ENCODE measurements around the gene DDO. TPM values are rescaled to one million over a fixed set of nuclear protein-coding genes. Genes with fewer than 3 reads are reported as not detected.

Gene DDO
- total and polyA plus RNA-seq, 9 of the 15 experiments (the other 6 are each of a cell fraction or from before 2014, with no cell fraction given): not detected

GRCh38 chr6:110432285-110432900, 17.0 kb upstream of the DDO start:
- POLR2A ChIA-PET: interaction anchor here (0.6 kb wide), 1 partner anchor 218 kb away, joined by 3 read pairs; no protein-coding TSS in a partner anchor
- Histone ChIP-seq H3K79me2 (ENCODE audit: control insufficient read depth, insufficient read depth, low read length) (no peaks in the 10 kb centered on the region), H4K20me1 (replicated peaks; ENCODE audit: control insufficient read depth, insufficient read depth, low read length) (no peaks in the 10 kb centered on the region), H3K27me3 (ENCODE audit: control insufficient read depth in 2 of 2, insufficient read depth in 2 of 2, low read length in 2 of 2) (peaks cover 13 to 45% of the 10 kb centered on the region in 2 experiments; a peak in 4 of 5 replicates), H3K9me1 (ENCODE audit: control insufficient read depth, insufficient read depth, low read length) (no peaks in the 10 kb centered on the region), H3K27ac (ENCODE audit: extremely low read depth, low read depth, low read length) (no peak overlapping the region), H3K4me2 (ENCODE audit: insufficient read depth, low read length) (no peak overlapping the region), H3K36me3 (ENCODE audit: control insufficient read depth, insufficient read depth, low read length) (no peaks in the 10 kb centered on the region), H3K9me3 (replicated peaks; ENCODE audit: control insufficient read depth, insufficient read depth, low read depth, low read length) (no peaks in the 10 kb centered on the region), H3K4me1 (replicated peaks in 1 of 2; ENCODE audit: control insufficient read depth in 2 of 2, insufficient read depth in 2 of 2, low read length in 2 of 2) (no peaks in the 10 kb centered on the region), H3K9ac (ENCODE audit: insufficient read depth in 1 of 2, low read depth in 2 of 2, low read length in 2 of 2) (no peak overlapping the region), H3K4me3 (no peak overlapping the region), H2AFZ (ENCODE audit: low read depth, low read length) (no peak overlapping the region)
- intact Hi-C loops (cut with micrococcal nuclease) (no loop called here), in situ Hi-C loops (cut with MboI) (no loop called here)
- TF ChIP-seq CEBPG (CRISPR knock-in tag; IDR thresholded peaks at IDR 0.05): no peak
- peak; percentile 35 to 59; a peak in 3 of 4 replicates for TF ChIP-seq CEBPG (tag; conservative IDR thresholded peaks at IDR 0.05 in 1 of 2, IDR thresholded peaks at IDR 0.05 in 1 of 2)
- no peak for TF ChIP-seq PPARD (CRISPR knock-in tag; IDR thresholded peaks at IDR 0.05)
- CTCF ChIA-PET (ENCODE audit: low intra/inter-chr PET ratio): no interaction called here
- 3% methylated on average over 3 of the region's 3 CpGs for WGBS (ENCODE audit: insufficient coverage, low coverage, missing lambda C conversion rate)
- no peak for FAIRE-seq
- no TSS peak for BruUV-seq (replicated peaks)
- no peak for DNase-seq (ENCODE audit: extremely low read depth in 1 of 4, low spot score in 3 of 4)
- ATAC-seq: no peak

DNA sequence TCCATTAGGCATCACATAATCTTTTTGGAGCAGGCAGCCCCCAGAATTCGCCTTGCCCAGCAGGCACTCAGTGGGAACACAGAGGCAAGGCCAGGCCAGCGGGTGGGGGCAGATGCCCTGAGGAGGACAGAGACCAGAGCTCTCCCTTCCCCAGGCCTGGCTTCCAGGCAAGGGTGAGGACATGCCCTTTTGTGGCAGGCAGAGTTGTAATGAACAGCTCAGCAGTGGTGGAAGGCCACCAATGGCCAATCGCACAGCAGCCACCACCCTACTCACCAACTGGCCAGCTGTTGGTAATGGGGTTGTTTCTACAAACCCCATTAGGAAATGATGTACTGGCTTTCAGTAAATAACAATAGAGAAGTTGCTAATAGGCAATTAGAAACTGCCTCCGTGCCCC, 15.4 kb upstream of the DDO start:
- Histone ChIP-seq H3K79me2 (ENCODE audit: control insufficient read depth, insufficient read depth, low read length) (no peaks in the 10 kb centered on the region), H3K27me3 (ENCODE audit: control insufficient read depth in 2 of 2, insufficient read depth in 2 of 2, low read length in 2 of 2) (peaks cover 13 to 52% of the 10 kb centered on the region in 2 experiments; a peak in 4 of 5 replicates), H3K4me2 (ENCODE audit: insufficient read depth, low read length) (no peak overlapping the region), H3K4me3 (no peak overlapping the region), H3K4me1 (replicated peaks in 1 of 2; ENCODE audit: control insufficient read depth in 2 of 2, insufficient read depth in 2 of 2, low read length in 2 of 2) (no peaks in the 10 kb centered on the region), H3K9me1 (ENCODE audit: control insufficient read depth, insufficient read depth, low read length) (no peaks in the 10 kb centered on the region), H4K20me1 (replicated peaks; ENCODE audit: control insufficient read depth, insufficient read depth, low read length) (no peaks in the 10 kb centered on the region), H3K36me3 (ENCODE audit: control insufficient read depth, insufficient read depth, low read length) (no peaks in the 10 kb centered on the region), H3K9me3 (replicated peaks; ENCODE audit: control insufficient read depth, insufficient read depth, low read depth, low read length) (no peaks in the 10 kb centered on the region), H3K27ac (ENCODE audit: extremely low read depth, low read depth, low read length) (no peak overlapping the region), H2AFZ (ENCODE audit: low read depth, low read length) (no peak overlapping the region), H3K9ac (ENCODE audit: insufficient read depth in 1 of 2, low read depth in 2 of 2, low read length in 2 of 2) (no peak overlapping the region)
- no TSS peak for BruUV-seq (replicated peaks)
- POLR2A ChIA-PET: no interaction called here
- DNase-seq (ENCODE audit: extremely low read depth in 1 of 4, low spot score in 3 of 4) (no peak), ATAC-seq (no peak), FAIRE-seq (no peak)
- intact Hi-C loops (cut with micrococcal nuclease): no loop called here
- WGBS (ENCODE audit: insufficient coverage, low coverage, missing lambda C conversion rate): 2% methylated on average over 4 of the region's 4 CpGs
- no peak for TF ChIP-seq ZNF717 (CRISPR knock-in tag; IDR thresholded peaks at IDR 0.05)
- TF ChIP-seq PPARD (CRISPR knock-in tag; IDR thresholded peaks at IDR 0.05): no peak
- no peak for TF ChIP-seq ZNF274 (IDR thresholded peaks at IDR 0.05; ENCODE audit: borderline replicate concordance, low read depth, low read length)
- no peak for TF ChIP-seq HDAC3 (IDR thresholded peaks at IDR 0.05; ENCODE audit: borderline replicate concordance, partially characterized antibody)
- TF ChIP-seq ZNF445 (CRISPR knock-in tag; IDR thresholded peaks at IDR 0.05; ENCODE audit: low read depth): no peak
- no peak for TF ChIP-seq MXI1 (IDR thresholded peaks at IDR 0.05; ENCODE audit: low read depth, low read length)
- no peak for TF ChIP-seq EP300 (IDR thresholded peaks at IDR 0.05; ENCODE audit: low read length)
- TF ChIP-seq MYC (IDR thresholded peaks at IDR 0.05; ENCODE audit: low read depth, low read length): no peak
- no peak for TF ChIP-seq MYC (CRISPR knock-in tag; IDR thresholded peaks at IDR 0.05; ENCODE audit: borderline replicate concordance, low read depth)
- TF ChIP-seq, protein P1, sequence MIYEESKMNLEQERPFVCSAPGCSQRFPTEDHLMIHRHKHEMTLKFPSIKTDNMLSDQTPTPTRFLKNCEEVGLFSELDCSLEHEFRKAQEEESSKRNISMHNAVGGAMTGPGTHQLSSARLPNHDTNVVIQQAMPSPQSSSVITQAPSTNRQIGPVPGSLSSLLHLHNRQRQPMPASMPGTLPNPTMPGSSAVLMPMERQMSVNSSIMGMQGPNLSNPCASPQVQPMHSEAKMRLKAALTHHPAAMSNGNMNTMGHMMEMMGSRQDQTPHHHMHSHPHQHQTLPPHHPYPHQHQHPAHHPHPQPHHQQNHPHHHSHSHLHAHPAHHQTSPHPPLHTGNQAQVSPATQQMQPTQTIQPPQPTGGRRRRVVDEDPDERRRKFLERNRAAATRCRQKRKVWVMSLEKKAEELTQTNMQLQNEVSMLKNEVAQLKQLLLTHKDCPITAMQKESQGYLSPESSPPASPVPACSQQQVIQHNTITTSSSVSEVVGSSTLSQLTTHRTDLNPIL (CRISPR knock-in tag; IDR thresholded peaks at IDR 0.05): no peak
- TF ChIP-seq SP2 (IDR thresholded peaks at IDR 0.05; ENCODE audit: extremely low read depth, low read depth, low read length, poor library complexity, severe bottlenecking): no peak
- no peak for TF ChIP-seq ZBTB1 (CRISPR knock-in tag; IDR thresholded peaks at IDR 0.05; ENCODE audit: borderline replicate concordance, low read depth)
- TF ChIP-seq ZNF175 (CRISPR knock-in tag; IDR thresholded peaks at IDR 0.05; ENCODE audit: low read depth): no peak
- in situ Hi-C loops (cut with MboI): no loop called here
- CTCF ChIA-PET (ENCODE audit: low intra/inter-chr PET ratio): no interaction called here
